Measurements from ENCODE around the gene NTRK3. TPM values are rescaled to one million over a fixed set of nuclear protein-coding genes. Genes with fewer than 3 reads are reported as not detected.

Gene NTRK3
- total RNA-seq, 2 donors from 2014 or later: 3.3 to 6.9 TPM

- no peak for ATAC-seq
- intact Hi-C loops (cut with DNase I): no loop called here
- no peak for DNase-seq
Observed at GRCh38 chr15:88262064-88262463, 5.5 kb upstream of the NTRK3 start.

- intact Hi-C loops (cut with DNase I): no loop called here
- DNase-seq (no peak), ATAC-seq (peak in 1 of 2 donors; percentile 28)
Observed at GRCh38 chr15:88258093-88258641, 1.6 kb upstream of the NTRK3 start.

GRCh38 chr15:88257311-88258092 is 963 bp upstream of the NTRK3 start:
- intact Hi-C loops (cut with DNase I): no loop called here
- ATAC-seq (no peak), DNase-seq (no peak)

GRCh38 chr15:88255484-88256278 is 858 bp downstream of the NTRK3 start:
- intact Hi-C loops (cut with DNase I): no loop called here
- ATAC-seq (peak; percentile 56 to 85), DNase-seq (peak; percentile 47)

- intact Hi-C loops (cut with DNase I): no loop called here
Observed at GRCh38 chr15:88255087-88255483, 1.5 kb downstream of the NTRK3 start.

GRCh38 chr15:88252441-88252840 is 4.1 kb downstream of the NTRK3 start:
- DNase-seq (no peak), ATAC-seq (no peak)
- intact Hi-C loops (cut with DNase I): no loop called here

More at GRCh38 chr15:88255087-88255483, 1.5 kb downstream of the NTRK3 start:
- ATAC-seq (no peak), DNase-seq (no peak)

- DNase-seq: no peak
- ATAC-seq: no peak
- intact Hi-C loops (cut with DNase I): no loop called here
Observed at GRCh38 chr15:88250826-88251225, 5.7 kb downstream of the NTRK3 start.

GRCh38 chr15:88249220-88249619 is 7.3 kb downstream of the NTRK3 start:
- ATAC-seq (peak in 1 of 2 donors; percentile 74), DNase-seq (peak; percentile 48)
- intact Hi-C loops (cut with DNase I): loop anchor here (5.0 to 10.0 kb wide), 5 partner anchors 574 to 1624 kb away; no protein-coding TSS in a partner anchor

GRCh38 chr15:88247914-88248313 is 8.6 kb downstream of the NTRK3 start:
- DNase-seq: no peak
- peak; percentile 27 to 37 for ATAC-seq

GRCh38 chr15:88246666-88247446 is 9.7 kb downstream of the NTRK3 start:
- intact Hi-C loops (cut with DNase I): loop anchor here (5.0 to 10.0 kb wide), 5 partner anchors 572 to 1622 kb away; no protein-coding TSS in a partner anchor
- peak; percentile 82 for DNase-seq
- ATAC-seq: peak; percentile 75 to 87

More at GRCh38 chr15:88247914-88248313, 8.6 kb downstream of the NTRK3 start:
- intact Hi-C loops (cut with DNase I): loop anchor here (5.0 to 10.0 kb wide), 5 partner anchors 573 to 1623 kb away; no protein-coding TSS in a partner anchor

GRCh38 chr15:88246081-88246480 is 10.5 kb downstream of the NTRK3 start:
- ATAC-seq: no peak
- intact Hi-C loops (cut with DNase I): loop anchor here (5.0 to 10.0 kb wide), 5 partner anchors 571 to 1621 kb away; no protein-coding TSS in a partner anchor
- DNase-seq: no peak

- intact Hi-C loops (cut with DNase I): loop anchor here (10.0 kb wide), 3 partner anchors 569 to 1619 kb away; no protein-coding TSS in a partner anchor
- no peak for ATAC-seq
- DNase-seq: no peak
Observed at GRCh38 chr15:88243895-88244787, 12.4 kb downstream of the NTRK3 start.

- ATAC-seq (no peak), DNase-seq (no peak)
- intact Hi-C loops (cut with DNase I): loop anchor here (10.0 kb wide), 3 partner anchors 568 to 1618 kb away; no protein-coding TSS in a partner anchor
Observed at GRCh38 chr15:88242586-88243555, 13.7 kb downstream of the NTRK3 start.

GRCh38 chr15:88241461-88241860 is 15.1 kb downstream of the NTRK3 start:
- ATAC-seq (no peak), DNase-seq (no peak)
- intact Hi-C loops (cut with DNase I): loop anchor here (10.0 kb wide), 3 partner anchors 567 to 1617 kb away; no protein-coding TSS in a partner anchor

- DNase-seq (no peak), ATAC-seq (no peak)
- intact Hi-C loops (cut with DNase I): loop anchor here (10.0 kb wide), 3 partner anchors 566 to 1616 kb away; no protein-coding TSS in a partner anchor
Observed at GRCh38 chr15:88241060-88241459, 15.5 kb downstream of the NTRK3 start.

- ATAC-seq: no peak
- DNase-seq: no peak
- intact Hi-C loops (cut with DNase I): no loop called here
Observed at GRCh38 chr15:88239594-88239993, 16.9 kb downstream of the NTRK3 start.
